Measurements from ENCODE around the gene NSUN6.

Gene NSUN6

GRCh38 chr10:18651324-18652007 lies at the start of gene NSUN6:
TSS of gene NSUN6 (minus strand) at chr10:18651587. CDS start at chr10:18651203, 384 bp downstream.
- Histone ChIP-seq H3K4me3 (peak within 1 kb of the TSS; percentile 86), H3K27ac (peak within 1 kb of the TSS; percentile 81 to 94)
- DNase-seq (ENCODE audit: low spot score), result peak; percentile 94
- TF ChIP-seq, protein P1, sequence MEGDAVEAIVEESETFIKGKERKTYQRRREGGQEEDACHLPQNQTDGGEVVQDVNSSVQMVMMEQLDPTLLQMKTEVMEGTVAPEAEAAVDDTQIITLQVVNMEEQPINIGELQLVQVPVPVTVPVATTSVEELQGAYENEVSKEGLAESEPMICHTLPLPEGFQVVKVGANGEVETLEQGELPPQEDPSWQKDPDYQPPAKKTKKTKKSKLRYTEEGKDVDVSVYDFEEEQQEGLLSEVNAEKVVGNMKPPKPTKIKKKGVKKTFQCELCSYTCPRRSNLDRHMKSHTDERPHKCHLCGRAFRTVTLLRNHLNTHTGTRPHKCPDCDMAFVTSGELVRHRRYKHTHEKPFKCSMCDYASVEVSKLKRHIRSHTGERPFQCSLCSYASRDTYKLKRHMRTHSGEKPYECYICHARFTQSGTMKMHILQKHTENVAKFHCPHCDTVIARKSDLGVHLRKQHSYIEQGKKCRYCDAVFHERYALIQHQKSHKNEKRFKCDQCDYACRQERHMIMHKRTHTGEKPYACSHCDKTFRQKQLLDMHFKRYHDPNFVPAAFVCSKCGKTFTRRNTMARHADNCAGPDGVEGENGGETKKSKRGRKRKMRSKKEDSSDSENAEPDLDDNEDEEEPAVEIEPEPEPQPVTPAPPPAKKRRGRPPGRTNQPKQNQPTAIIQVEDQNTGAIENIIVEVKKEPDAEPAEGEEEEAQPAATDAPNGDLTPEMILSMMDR (IDR thresholded peaks at IDR 0.05), result no peak

GRCh38 chr10:18699849-18700840 lies 48.8 kb upstream of the NSUN6 start:
- Histone ChIP-seq H3K4me3 (no peak overlapping the region), H3K27ac (no peak overlapping the region)
- DNase-seq (ENCODE audit: low spot score), result no peak
- TF ChIP-seq, protein P1 (IDR thresholded peaks at IDR 0.05), result no peak

DNA sequence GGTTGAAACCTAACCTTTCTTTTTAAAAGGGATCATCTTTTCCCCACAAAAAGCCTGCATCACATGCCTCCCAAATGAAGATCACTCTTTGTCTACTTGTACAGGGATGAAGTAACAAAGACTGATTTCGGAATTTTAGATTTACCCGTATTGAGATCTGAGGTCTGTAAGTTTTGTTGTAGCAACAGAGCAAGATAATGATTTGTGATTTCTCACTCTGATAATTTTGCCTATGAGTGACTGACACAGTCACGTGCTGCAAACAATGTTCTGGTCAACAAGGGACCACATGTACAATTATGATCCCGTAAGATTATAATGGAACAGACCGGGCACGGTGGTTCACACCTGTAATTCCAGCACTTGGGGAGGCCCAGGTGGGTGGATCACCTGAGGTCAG lies 39.2 kb upstream of the NSUN6 start:
- TF ChIP-seq, protein P1 (IDR thresholded peaks at IDR 0.05), result no peak
- no peak for DNase-seq (ENCODE audit: low spot score)
- Histone ChIP-seq H3K27ac (no peak overlapping the region), H3K4me3 (no peak overlapping the region)

GRCh38 chr10:18689498-18689897 lies 38.1 kb upstream of the NSUN6 start:
- TF ChIP-seq, protein P1 (IDR thresholded peaks at IDR 0.05), result no peak
- H3K4me3 ChIP-seq, result no peak overlapping the region
- no peak for DNase-seq (ENCODE audit: low spot score)
- no peak overlapping the region for H3K27ac ChIP-seq

- TF ChIP-seq, protein P1 (IDR thresholded peaks at IDR 0.05), result no peak
- no peak for DNase-seq (ENCODE audit: low spot score)
- no peak overlapping the region for H3K4me3 ChIP-seq
- no peak overlapping the region for H3K27ac ChIP-seq
Measured at GRCh38 chr10:18687706-18688105, 36.3 kb upstream of the NSUN6 start.

- no peak for DNase-seq (ENCODE audit: low spot score)
- TF ChIP-seq, protein P1 (IDR thresholded peaks at IDR 0.05), result no peak
- H3K27ac ChIP-seq, result no peak overlapping the region
- no peak overlapping the region for H3K4me3 ChIP-seq
Measured at GRCh38 chr10:18687195-18687594, 35.8 kb upstream of the NSUN6 start.

All from coronary artery (tissue), 2 donors.